ENCODE results near the gene TNFSF8.

TNFSF8 gene

DNA sequence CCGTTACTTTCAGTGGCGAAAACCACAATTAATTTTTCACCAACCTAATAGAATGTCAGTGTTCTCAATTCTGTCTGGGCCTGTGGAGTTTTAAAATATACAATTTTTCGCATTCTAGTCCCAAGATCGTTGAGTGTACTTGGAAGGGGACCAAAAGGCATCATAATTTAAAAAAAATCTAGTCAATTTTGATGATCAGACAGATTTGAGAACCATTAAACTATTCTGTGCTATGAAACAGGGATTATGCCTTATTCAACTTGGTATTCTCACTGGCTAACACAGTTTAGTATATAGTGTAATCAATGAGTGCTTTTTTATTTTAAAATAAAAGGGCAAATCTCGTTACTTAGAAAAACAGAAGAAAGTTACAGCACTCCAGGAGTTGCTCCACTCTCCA is 63.1 kb downstream of the TNFSF8 start:
- H3K4me3 ChIP-seq (ENCODE audit: insufficient read depth, low read length, poor library complexity, severe bottlenecking), result no peak overlapping the region
- H3K36me3 ChIP-seq (ENCODE audit: low read length), result no peaks in the 10 kb centered on the region
- H3K9me3 ChIP-seq (ENCODE audit: insufficient read depth, low read length), result no peaks in the 10 kb centered on the region
- H3F3A ChIP-seq (ENCODE audit: insufficient read depth), result no peaks in the 10 kb centered on the region
- H3K9me2 ChIP-seq (replicated peaks; ENCODE audit: insufficient read depth, low read length), result no peaks in the 10 kb centered on the region
- H3K79me2 ChIP-seq (ENCODE audit: insufficient read depth, low read length), result no peaks in the 10 kb centered on the region
- H2AFZ ChIP-seq (ENCODE audit: low read depth, low read length, severe bottlenecking), result no peak overlapping the region
- no peak overlapping the region for H3K27ac ChIP-seq (ENCODE audit: low read depth, low read length)
- H3K9ac ChIP-seq (ENCODE audit: low read length), result no peak overlapping the region
- no peaks in the 10 kb centered on the region for H3K27me3 ChIP-seq (ENCODE audit: low read length)
- no peaks in the 10 kb centered on the region for H4K20me1 ChIP-seq (ENCODE audit: low read depth, low read length)
- TF ChIP-seq, protein P1, sequence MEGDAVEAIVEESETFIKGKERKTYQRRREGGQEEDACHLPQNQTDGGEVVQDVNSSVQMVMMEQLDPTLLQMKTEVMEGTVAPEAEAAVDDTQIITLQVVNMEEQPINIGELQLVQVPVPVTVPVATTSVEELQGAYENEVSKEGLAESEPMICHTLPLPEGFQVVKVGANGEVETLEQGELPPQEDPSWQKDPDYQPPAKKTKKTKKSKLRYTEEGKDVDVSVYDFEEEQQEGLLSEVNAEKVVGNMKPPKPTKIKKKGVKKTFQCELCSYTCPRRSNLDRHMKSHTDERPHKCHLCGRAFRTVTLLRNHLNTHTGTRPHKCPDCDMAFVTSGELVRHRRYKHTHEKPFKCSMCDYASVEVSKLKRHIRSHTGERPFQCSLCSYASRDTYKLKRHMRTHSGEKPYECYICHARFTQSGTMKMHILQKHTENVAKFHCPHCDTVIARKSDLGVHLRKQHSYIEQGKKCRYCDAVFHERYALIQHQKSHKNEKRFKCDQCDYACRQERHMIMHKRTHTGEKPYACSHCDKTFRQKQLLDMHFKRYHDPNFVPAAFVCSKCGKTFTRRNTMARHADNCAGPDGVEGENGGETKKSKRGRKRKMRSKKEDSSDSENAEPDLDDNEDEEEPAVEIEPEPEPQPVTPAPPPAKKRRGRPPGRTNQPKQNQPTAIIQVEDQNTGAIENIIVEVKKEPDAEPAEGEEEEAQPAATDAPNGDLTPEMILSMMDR (IDR thresholded peaks at IDR 0.05; ENCODE audit: insufficient read depth, low read length, poor library complexity, severe bottlenecking), result no peak
- no peak for TF ChIP-seq EZH2phosphoT487 (conservative IDR thresholded peaks at IDR 0.05; ENCODE audit: low read length)
- H3K4me2 ChIP-seq (ENCODE audit: low read depth, low read length, poor library complexity, severe bottlenecking), result no peak overlapping the region

- H3K9ac ChIP-seq (ENCODE audit: low read length), result no peak overlapping the region
- no peak overlapping the region for H3K27ac ChIP-seq (ENCODE audit: low read depth, low read length)
- H3K9me3 ChIP-seq (ENCODE audit: insufficient read depth, low read length), result no peaks in the 10 kb centered on the region
- H3F3A ChIP-seq (ENCODE audit: insufficient read depth), result no peaks in the 10 kb centered on the region
- no peaks in the 10 kb centered on the region for H3K27me3 ChIP-seq (ENCODE audit: low read length)
- H3K36me3 ChIP-seq (ENCODE audit: low read length), result no peaks in the 10 kb centered on the region
- H3K9me2 ChIP-seq (replicated peaks; ENCODE audit: insufficient read depth, low read length), result no peaks in the 10 kb centered on the region
- no peak for TF ChIP-seq EZH2phosphoT487 (conservative IDR thresholded peaks at IDR 0.05; ENCODE audit: low read length)
- no peak overlapping the region for H3K4me2 ChIP-seq (ENCODE audit: low read depth, low read length, poor library complexity, severe bottlenecking)
- H4K20me1 ChIP-seq (ENCODE audit: low read depth, low read length), result no peaks in the 10 kb centered on the region
- no peak overlapping the region for H2AFZ ChIP-seq (ENCODE audit: low read depth, low read length, severe bottlenecking)
- H3K79me2 ChIP-seq (ENCODE audit: insufficient read depth, low read length), result no peaks in the 10 kb centered on the region
- no peak overlapping the region for H3K4me3 ChIP-seq (ENCODE audit: insufficient read depth, low read length, poor library complexity, severe bottlenecking)
These were observed 65.9 kb downstream of the TNFSF8 start for GRCh38 chr9:114864471-114864870.

- Histone ChIP-seq H3K4me3 (ENCODE audit: insufficient read depth, low read length, poor library complexity, severe bottlenecking) (no peak overlapping the region), H2AFZ (ENCODE audit: low read depth, low read length, severe bottlenecking) (no peak overlapping the region), H3K4me2 (ENCODE audit: low read depth, low read length, poor library complexity, severe bottlenecking) (no peak overlapping the region), H3F3A (ENCODE audit: insufficient read depth) (no peaks in the 10 kb centered on the region), H3K36me3 (ENCODE audit: low read length) (no peaks in the 10 kb centered on the region), H3K27me3 (ENCODE audit: low read length) (no peaks in the 10 kb centered on the region), H4K20me1 (ENCODE audit: low read depth, low read length) (no peaks in the 10 kb centered on the region), H3K9ac (ENCODE audit: low read length) (no peak overlapping the region), H3K9me2 (replicated peaks; ENCODE audit: insufficient read depth, low read length) (no peaks in the 10 kb centered on the region), H3K9me3 (ENCODE audit: insufficient read depth, low read length) (no peaks in the 10 kb centered on the region), H3K79me2 (ENCODE audit: insufficient read depth, low read length) (no peaks in the 10 kb centered on the region), H3K27ac (ENCODE audit: low read depth, low read length) (no peak overlapping the region)
- TF ChIP-seq EZH2phosphoT487 (conservative IDR thresholded peaks at IDR 0.05; ENCODE audit: low read length), result no peak
- TF ChIP-seq, protein P1 (IDR thresholded peaks at IDR 0.05; ENCODE audit: insufficient read depth, low read length, poor library complexity, severe bottlenecking), result no peak
These were observed 68.3 kb downstream of the TNFSF8 start for GRCh38 chr9:114861922-114862605.

GRCh38 chr9:114861273-114861672 is 69.1 kb downstream of the TNFSF8 start:
- Histone ChIP-seq H3K9ac (ENCODE audit: low read length) (no peak overlapping the region), H3K27me3 (ENCODE audit: low read length) (no peaks in the 10 kb centered on the region)

More at GRCh38 chr9:114861273-114861672, 69.1 kb downstream of the TNFSF8 start:
- no peaks in the 10 kb centered on the region for H4K20me1 ChIP-seq (ENCODE audit: low read depth, low read length)
- no peaks in the 10 kb centered on the region for H3K36me3 ChIP-seq (ENCODE audit: low read length)
- TF ChIP-seq EZH2phosphoT487 (conservative IDR thresholded peaks at IDR 0.05; ENCODE audit: low read length), result no peak
- TF ChIP-seq, protein P1 (IDR thresholded peaks at IDR 0.05; ENCODE audit: insufficient read depth, low read length, poor library complexity, severe bottlenecking), result no peak
- no peaks in the 10 kb centered on the region for H3K9me2 ChIP-seq (replicated peaks; ENCODE audit: insufficient read depth, low read length)
- H3K4me3 ChIP-seq (ENCODE audit: insufficient read depth, low read length, poor library complexity, severe bottlenecking), result no peak overlapping the region
- no peak overlapping the region for H3K27ac ChIP-seq (ENCODE audit: low read depth, low read length)
- H2AFZ ChIP-seq (ENCODE audit: low read depth, low read length, severe bottlenecking), result no peak overlapping the region
- H3K4me2 ChIP-seq (ENCODE audit: low read depth, low read length, poor library complexity, severe bottlenecking), result no peak overlapping the region
- H3K79me2 ChIP-seq (ENCODE audit: insufficient read depth, low read length), result no peaks in the 10 kb centered on the region
- no peaks in the 10 kb centered on the region for H3K9me3 ChIP-seq (ENCODE audit: insufficient read depth, low read length)
- no peaks in the 10 kb centered on the region for H3F3A ChIP-seq (ENCODE audit: insufficient read depth)
